Activated CD4-positive, alpha-beta T cell treated with anti-CD3 and anti-CD28 coated beads for 4 hours (primary cell): ENCODE results near the gene CPLX4.

Experiments
- DNase-seq, 2 donors: peaks; one replicate each; pipeline ENCODE4 v3.0.0-alpha.2; 2020

The CPLX4 gene

GRCh38 chr18:59305295-59305694, 13.2 kb downstream of the CPLX4 start:
- no peak for DNase-seq

GRCh38 chr18:59303656-59304195, 14.7 kb downstream of the CPLX4 start:
- no peak for DNase-seq

GRCh38 chr18:59303006-59303405, 15.4 kb downstream of the CPLX4 start:
- DNase-seq = no peak

GRCh38 chr18:59301929-59302328, 16.5 kb downstream of the CPLX4 start:
- DNase-seq = no peak

- DNase-seq = no peak
Measured at GRCh38 chr18:59300676-59301285, 17.7 kb downstream of the CPLX4 start.

- DNase-seq = no peak
Measured at GRCh38 chr18:59298871-59299270, 19.6 kb downstream of the CPLX4 start.

GRCh38 chr18:59293317-59293716, 25.1 kb downstream of the CPLX4 start:
- no peak for DNase-seq

GRCh38 chr18:59286341-59286740, 32.1 kb downstream of the CPLX4 start:
- no peak for DNase-seq

GRCh38 chr18:59282341-59282740, 36.1 kb downstream of the CPLX4 start:
- no peak for DNase-seq

GRCh38 chr18:59279722-59280121, 38.7 kb downstream of the CPLX4 start:
- DNase-seq = no peak

- no peak for DNase-seq
Measured at GRCh38 chr18:59279193-59279592, 39.3 kb downstream of the CPLX4 start.

- DNase-seq = no peak
Measured at GRCh38 chr18:59278793-59279192, 39.7 kb downstream of the CPLX4 start.

- no peak for DNase-seq
Measured at GRCh38 chr18:59276047-59276446, 42.4 kb downstream of the CPLX4 start.

- no peak for DNase-seq
Measured at GRCh38 chr18:59275406-59275949, 43.0 kb downstream of the CPLX4 start.

GRCh38 chr18:59274533-59274928, 43.9 kb downstream of the CPLX4 start:
- DNase-seq = no peak

GRCh38 chr18:59273759-59274532, 44.5 kb downstream of the CPLX4 start:
- DNase-seq = no peak

GRCh38 chr18:59272891-59273758, 45.3 kb downstream of the CPLX4 start, which contains the start of gene RAX:
Gene RAX, minus strand, starts transcription at chr18:59273454. Its CDS starts 248 bp downstream, at chr18:59273206.
- no peak for DNase-seq

GRCh38 chr18:59272221-59272888, 46.1 kb downstream of the CPLX4 start:
- DNase-seq = no peak

- DNase-seq = no peak
Measured at GRCh38 chr18:59271606-59272220, 46.7 kb downstream of the CPLX4 start.

GRCh38 chr18:59270689-59271257, 47.7 kb downstream of the CPLX4 start:
- DNase-seq = no peak

- no peak for DNase-seq
Measured at GRCh38 chr18:59269563-59270119, 48.8 kb downstream of the CPLX4 start.
